Measurements from ENCODE around the gene UXT.
"Not testable (repeated sequence)": the region's sequence is repeated elsewhere in the genome, so short reads cannot be mapped to it uniquely, and the experiment has no call there.

UXT gene

GRCh38 chrX:47658684-47659420, at the start of gene UXT:
TSS of gene UXT (minus strand) at chrX:47659180. CDS start at chrX:47658927, 253 bp downstream.
- peak; percentile 84 for DNase-seq (ENCODE audit: low read depth)

GRCh38 chrX:47707031-47707780, 48.2 kb upstream of the UXT start:
- no peak for DNase-seq (ENCODE audit: low read depth)

GRCh38 chrX:47706575-47706974, 47.6 kb upstream of the UXT start:
- DNase-seq (ENCODE audit: low read depth), result no peak

- DNase-seq (ENCODE audit: low read depth), result no peak
Measured at GRCh38 chrX:47704736-47705135, 45.8 kb upstream of the UXT start.

- DNase-seq (ENCODE audit: low read depth), result no peak
Measured at GRCh38 chrX:47697181-47697580, 38.2 kb upstream of the UXT start.

GRCh38 chrX:47690175-47690574, 31.2 kb upstream of the UXT start:
- DNase-seq (ENCODE audit: low read depth), result no peak

- no peak for DNase-seq (ENCODE audit: low read depth)
Measured at GRCh38 chrX:47687263-47687662, 28.3 kb upstream of the UXT start.

GRCh38 chrX:47683829-47684205, 24.8 kb upstream of the UXT start:
- no peak for DNase-seq (ENCODE audit: low read depth)

GRCh38 chrX:47683184-47683828, 24.3 kb upstream of the UXT start:
- DNase-seq (ENCODE audit: low read depth), result no peak

- not testable (repeated sequence) for DNase-seq (ENCODE audit: low read depth)
Measured at GRCh38 chrX:47675959-47676859, 17.2 kb upstream of the UXT start.

- no peak for DNase-seq (ENCODE audit: low read depth)
Measured at GRCh38 chrX:47674776-47675175, 15.8 kb upstream of the UXT start.

- DNase-seq (ENCODE audit: low read depth), result not testable (repeated sequence)
Measured at GRCh38 chrX:47665797-47666196, 6.8 kb upstream of the UXT start.

GRCh38 chrX:47664737-47665136, 5.8 kb upstream of the UXT start:
- DNase-seq (ENCODE audit: low read depth), result no peak

GRCh38 chrX:47662144-47662657, 3.2 kb upstream of the UXT start:
- peak; percentile 24 for DNase-seq (ENCODE audit: low read depth)

- DNase-seq (ENCODE audit: low read depth), result no peak
Measured at GRCh38 chrX:47661539-47661938, 2.6 kb upstream of the UXT start.

GRCh38 chrX:47659421-47659726, 394 bp upstream of the UXT start:
- DNase-seq (ENCODE audit: low read depth), result no peak

- no peak for DNase-seq (ENCODE audit: low read depth)
Measured at GRCh38 chrX:47658301-47658683, 688 bp downstream of the UXT start.

- DNase-seq (ENCODE audit: low read depth), result no peak
Measured at GRCh38 chrX:47651043-47651905, 7.7 kb downstream of the UXT start.

- DNase-seq (ENCODE audit: low read depth), result peak; percentile 82
Measured at GRCh38 chrX:47650164-47651042, 8.6 kb downstream of the UXT start, which contains the start of gene ELK1. TSS of gene ELK1 (minus strand) at chrX:47650563. CDS start at chrX:47641441, 9,122 bp downstream.

GRCh38 chrX:47649781-47650163, 9.2 kb downstream of the UXT start:
- DNase-seq (ENCODE audit: low read depth), result no peak
